Vagina (tissue), 2 donors: ENCODE data around the gene RNF113B. TPM values are rescaled to one million over a fixed set of nuclear protein-coding genes. Genes with fewer than 3 reads are reported as not detected.

ENCODE experiments used
- DNase-seq, 2 donors: peaks; one replicate each; pipeline ENCODE4 v3.0.0-alpha.2; 2017; ENCODE audit errors: extremely low spot score in 2 of 2
- H3K27ac ChIP-seq: fragments of 200-600 bp; sonication (generic); one replicate; pipeline ENCODE4 v1.5.1; 2019
- H3K27me3 ChIP-seq: fragments of 200-600 bp; sonication (generic); one replicate; pipeline ENCODE4 v1.5.1; 2019
- H3K36me3 ChIP-seq, 2 donors: fragments of 200-600 bp; sonication (generic); one replicate each; pipeline ENCODE4 v1.5.1; 2017 to 2019
- H3K4me1 ChIP-seq: fragments of 200-600 bp; sonication (generic); one replicate; pipeline ENCODE4 v1.5.1; 2019
- H3K4me3 ChIP-seq, 2 donors: fragments of 200-600 bp; sonication (generic); 1 replicate in 1 of 2; 2 replicates in 1 of 2; pipeline ENCODE4 v1.5.1; 2016 to 2019
- H3K9me3 ChIP-seq: fragments of 200-600 bp; sonication (generic); one replicate; pipeline ENCODE4 v1.5.1; 2019
- CTCF ChIP-seq, 3 experiments: fragments of 450-650 bp in 2 of 3; fragments of 200-600 bp in 1 of 3; sonication (generic) in 1 of 3; IDR thresholded peaks; one replicate each; pipeline ENCODE4 v1.5.1; 2017 to 2019; ENCODE audit warnings: antibody characterized with exemption in 3 of 3, mild to moderate bottlenecking in 2 of 3, moderate library complexity in 2 of 3
- POLR2A ChIP-seq, 2 donors: fragments of 450-650 bp; IDR thresholded peaks; one replicate each; pipeline ENCODE4 v1.6.1; 2017; ENCODE audit warnings: antibody characterized with exemption in 2 of 2, mild to moderate bottlenecking in 2 of 2, moderate library complexity in 2 of 2
- POLR2AphosphoS5 ChIP-seq, 2 donors: sonication (generic); formaldehyde crosslinking; IDR thresholded peaks; one replicate each; pipeline ENCODE4 v1.9.0; 2017; ENCODE audit warnings: antibody characterized with exemption in 2 of 2, mild to moderate bottlenecking in 2 of 2, low read depth in 1 of 2; ENCODE audit not compliant: insufficient read depth in 1 of 2
- intact Hi-C: fragments of 100-400 bp; cut with DNase I; formaldehyde crosslinking; loops from one replicate; pipeline ENCODE4 v1.15.1; 2023
- total RNA-seq: library from RNA; depleted of rRNA; stranded (reverse); fragments of >200 nt; gene quantifications from one replicate; pipeline ENCODE4 v1.2.3, GENCODE V29; 2016

The RNF113B gene
- total RNA-seq, 1 donor from 2014 or later: not detected

GRCh38 chr13:98201984-98202383, 24.9 kb upstream of the RNF113B start:
- DNase-seq: no peak
- Histone ChIP-seq H3K4me3 (no peak overlapping the region), H3K27ac (no peak overlapping the region), H3K36me3 (no peaks in the 10 kb centered on the region), H3K4me1 (peaks cover 8% of the 10 kb centered on the region), H3K27me3 (no peaks in the 10 kb centered on the region), H3K9me3 (peaks cover 3% of the 10 kb centered on the region)
- no peak for TF ChIP-seq POLR2AphosphoS5 (IDR thresholded peaks at IDR 0.05; ENCODE audit: insufficient read depth in 1 of 2, low read depth in 1 of 2)
- no peak for TF ChIP-seq POLR2A (IDR thresholded peaks at IDR 0.05)
- TF ChIP-seq CTCF (IDR thresholded peaks at IDR 0.05): no peak
- intact Hi-C loops: no loop called here

- TF ChIP-seq POLR2AphosphoS5 (IDR thresholded peaks at IDR 0.05; ENCODE audit: insufficient read depth in 1 of 2, low read depth in 1 of 2) (no peak), CTCF (IDR thresholded peaks at IDR 0.05) (no peak), POLR2A (IDR thresholded peaks at IDR 0.05) (no peak)
- H3K4me3 ChIP-seq: no peak overlapping the region
- H3K27me3 ChIP-seq: no peaks in the 10 kb centered on the region
- H3K27ac ChIP-seq: no peak overlapping the region
- DNase-seq: no peak
- H3K9me3 ChIP-seq: peaks cover 3% of the 10 kb centered on the region
- intact Hi-C loops: no loop called here
- peaks cover 5% of the 10 kb centered on the region for H3K4me1 ChIP-seq
- H3K36me3 ChIP-seq: no peaks in the 10 kb centered on the region
Observed at GRCh38 chr13:98201189-98201588, 24.1 kb upstream of the RNF113B start.

- intact Hi-C loops: no loop called here
- no peaks in the 10 kb centered on the region for H3K27me3 ChIP-seq
- no peaks in the 10 kb centered on the region for H3K36me3 ChIP-seq
- TF ChIP-seq POLR2AphosphoS5 (IDR thresholded peaks at IDR 0.05; ENCODE audit: insufficient read depth in 1 of 2, low read depth in 1 of 2) (no peak), CTCF (IDR thresholded peaks at IDR 0.05) (no peak), POLR2A (IDR thresholded peaks at IDR 0.05) (no peak)
- H3K4me1 ChIP-seq: peaks cover 11% of the 10 kb centered on the region
- H3K9me3 ChIP-seq: no peaks in the 10 kb centered on the region
- H3K27ac ChIP-seq: no peak overlapping the region
- H3K4me3 ChIP-seq: no peak overlapping the region
- no peak for DNase-seq
Observed at GRCh38 chr13:98200211-98200878, 23.3 kb upstream of the RNF113B start.

GRCh38 chr13:98199480-98199879, 22.4 kb upstream of the RNF113B start:
- no peaks in the 10 kb centered on the region for H3K9me3 ChIP-seq
- no peak overlapping the region for H3K27ac ChIP-seq
- no peak overlapping the region for H3K4me3 ChIP-seq
- DNase-seq: no peak
- intact Hi-C loops: no loop called here
- peaks cover 18% of the 10 kb centered on the region for H3K4me1 ChIP-seq
- H3K27me3 ChIP-seq: no peaks in the 10 kb centered on the region
- no peaks in the 10 kb centered on the region for H3K36me3 ChIP-seq
- TF ChIP-seq POLR2AphosphoS5 (IDR thresholded peaks at IDR 0.05; ENCODE audit: insufficient read depth in 1 of 2, low read depth in 1 of 2) (no peak), POLR2A (IDR thresholded peaks at IDR 0.05) (no peak), CTCF (IDR thresholded peaks at IDR 0.05) (no peak)

- Histone ChIP-seq H3K4me1 (peaks cover 14% of the 10 kb centered on the region), H3K27ac (no peak overlapping the region), H3K36me3 (no peaks in the 10 kb centered on the region)
Observed at GRCh38 chr13:98198683-98199082, 21.6 kb upstream of the RNF113B start.

More at GRCh38 chr13:98198683-98199082, 21.6 kb upstream of the RNF113B start:
- no peak for DNase-seq
- no peaks in the 10 kb centered on the region for H3K27me3 ChIP-seq
- intact Hi-C loops: no loop called here
- no peak overlapping the region for H3K4me3 ChIP-seq
- TF ChIP-seq CTCF (IDR thresholded peaks at IDR 0.05): no peak
- TF ChIP-seq POLR2A (IDR thresholded peaks at IDR 0.05): no peak
- no peak for TF ChIP-seq POLR2AphosphoS5 (IDR thresholded peaks at IDR 0.05; ENCODE audit: insufficient read depth in 1 of 2, low read depth in 1 of 2)
- H3K9me3 ChIP-seq: no peaks in the 10 kb centered on the region
